Measurements from ENCODE around the gene MYH15. TPM values are rescaled to one million over a fixed set of nuclear protein-coding genes. Genes with fewer than 3 reads are reported as not detected.
A peak's percentile ranks its signal among the peaks of the same experiment; 100 is the strongest.

Gene MYH15
- total RNA-seq, 2 experiments from 2014 or later: 0.35 to 0.37 TPM

DNA sequence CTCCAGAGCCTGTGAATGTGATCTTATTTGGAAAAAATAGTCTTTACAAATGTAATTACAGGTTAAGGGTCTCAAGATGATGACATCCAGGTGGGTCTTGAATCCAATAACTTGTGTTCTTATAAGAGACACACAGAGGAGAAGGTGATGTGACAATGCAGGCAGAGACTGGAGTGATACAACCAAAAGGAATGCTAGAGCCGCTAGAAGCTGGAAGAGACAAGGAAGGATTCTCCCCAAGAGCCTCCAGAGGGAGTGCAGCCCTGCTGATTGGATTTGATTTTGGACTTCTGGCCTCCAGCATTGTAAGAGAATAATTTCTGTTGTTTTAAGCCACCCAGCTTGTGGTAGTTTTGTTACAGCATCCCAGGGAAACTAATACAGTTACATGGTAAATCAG is 9.7 kb downstream of the MYH15 start:
- DNase-seq: no peak
- no peak overlapping the region for H3K27ac Mint-ChIP-seq
- CTCF ChIA-PET: interaction anchor here (1.6 kb wide), 1 partner anchor 11 kb away, joined by 7 read pairs; no protein-coding TSS in a partner anchor
- H3K27me3 Mint-ChIP-seq: no peaks in the 10 kb centered on the region
- no peak overlapping the region for H3K4me3 Mint-ChIP-seq
- H3K9me3 Mint-ChIP-seq (ENCODE audit: low read depth): no peaks in the 10 kb centered on the region
- ATAC-seq: no peak
- no peaks in the 10 kb centered on the region for H3K36me3 Mint-ChIP-seq
- no peaks in the 10 kb centered on the region for H3K4me1 Mint-ChIP-seq

DNA sequence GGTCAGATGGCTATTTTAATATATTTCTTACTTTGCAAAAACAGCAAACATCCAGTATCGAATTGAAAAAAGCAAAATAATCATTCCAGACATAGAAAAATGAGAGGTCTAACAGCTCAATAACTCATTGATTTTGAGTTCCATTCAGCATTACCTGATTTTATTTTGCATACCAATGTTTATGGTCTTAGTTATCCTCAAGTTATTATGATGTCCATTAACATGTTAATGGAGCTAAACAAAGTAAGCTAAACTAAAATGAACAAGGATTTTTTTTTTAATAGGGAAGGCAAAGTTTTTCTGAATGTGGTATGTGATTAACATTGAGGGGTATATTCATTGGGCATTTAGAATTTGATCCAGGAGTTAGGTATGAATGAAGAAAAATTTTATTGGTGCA is 13.1 kb downstream of the MYH15 start:
- Mint-ChIP-seq H3K4me3 (no peak overlapping the region), H3K27ac (no peak overlapping the region), H3K4me1 (no peaks in the 10 kb centered on the region), H3K36me3 (no peaks in the 10 kb centered on the region), H3K9me3 (ENCODE audit: low read depth) (no peaks in the 10 kb centered on the region), H3K27me3 (peaks cover 7% of the 10 kb centered on the region)
- ATAC-seq (no peak), DNase-seq (no peak)
- CTCF ChIA-PET: interaction anchor here (0.7 to 1.1 kb wide), 3 partner anchors 20 to 472 kb away, joined by 3 to 5 read pairs (median 3); no protein-coding TSS in a partner anchor

DNA sequence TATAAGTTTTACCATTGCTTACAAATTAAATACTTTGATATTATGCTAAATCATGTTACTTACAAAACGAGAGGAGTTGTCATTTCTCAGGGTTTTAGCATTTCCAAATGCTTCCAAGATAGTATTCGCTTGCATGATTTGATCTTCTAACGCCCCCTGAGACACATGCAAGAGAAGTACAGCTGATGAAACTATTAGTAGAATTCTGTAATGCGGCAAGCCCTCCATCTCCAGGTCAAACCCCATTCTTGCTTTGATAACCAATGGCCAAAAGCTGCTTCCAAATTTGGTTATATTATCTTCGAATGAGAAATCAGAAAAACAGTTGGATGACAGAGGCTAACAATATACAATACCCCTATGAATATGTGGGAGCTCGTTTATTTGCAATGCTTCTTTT is 14.7 kb downstream of the MYH15 start:
- ATAC-seq: no peak
- no peak for DNase-seq
- CTCF ChIA-PET: interaction anchor here (1.0 to 2.3 kb wide), 2 partner anchors 9 to 420 kb away, joined by 4 to 10 read pairs; no protein-coding TSS in a partner anchor
- Mint-ChIP-seq H3K4me3 (no peak overlapping the region), H3K27me3 (peaks cover 7% of the 10 kb centered on the region), H3K9me3 (ENCODE audit: low read depth) (no peaks in the 10 kb centered on the region), H3K4me1 (no peaks in the 10 kb centered on the region), H3K36me3 (no peaks in the 10 kb centered on the region), H3K27ac (no peak overlapping the region)

DNA sequence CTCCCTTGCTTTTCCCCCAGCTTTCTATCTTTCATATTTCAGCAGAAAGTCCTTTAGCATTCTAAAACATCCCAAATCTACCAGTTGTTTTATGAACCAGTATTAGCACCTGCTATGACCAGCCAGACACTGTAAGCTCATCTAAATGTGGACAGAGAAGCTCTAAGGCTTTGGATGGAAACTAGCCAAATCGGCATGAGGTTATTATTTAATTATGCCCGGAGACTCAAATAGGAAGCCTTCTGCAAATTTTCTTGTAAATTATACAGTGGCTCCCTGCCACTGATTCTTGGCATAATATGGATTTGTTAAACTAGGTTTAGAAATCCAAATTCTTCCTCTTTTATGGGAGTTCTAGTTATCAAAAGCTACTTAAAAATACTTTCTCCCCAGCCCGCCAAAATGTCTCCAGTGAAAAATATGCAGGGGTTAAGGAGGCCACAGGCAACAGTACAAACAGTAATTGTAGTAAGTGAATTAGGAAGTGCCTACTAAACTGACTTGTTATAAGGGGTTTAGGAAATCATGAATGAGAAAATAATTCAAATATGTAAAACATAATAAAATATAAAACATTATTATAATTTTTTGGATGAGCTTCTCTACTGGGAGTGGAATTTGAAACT is 15.4 kb downstream of the MYH15 start:
- no peaks in the 10 kb centered on the region for H3K4me1 Mint-ChIP-seq
- no peak overlapping the region for H3K27ac Mint-ChIP-seq
- no peak for ATAC-seq
- CTCF ChIA-PET: interaction anchor here (1.0 to 2.3 kb wide), 3 partner anchors 8 to 420 kb away, joined by 3 to 10 read pairs (median 4); no protein-coding TSS in a partner anchor
- H3K9me3 Mint-ChIP-seq (ENCODE audit: low read depth): no peaks in the 10 kb centered on the region
- no peak overlapping the region for H3K4me3 Mint-ChIP-seq
- no peaks in the 10 kb centered on the region for H3K36me3 Mint-ChIP-seq
- DNase-seq: no peak
- H3K27me3 Mint-ChIP-seq: peaks cover 7% of the 10 kb centered on the region

DNA sequence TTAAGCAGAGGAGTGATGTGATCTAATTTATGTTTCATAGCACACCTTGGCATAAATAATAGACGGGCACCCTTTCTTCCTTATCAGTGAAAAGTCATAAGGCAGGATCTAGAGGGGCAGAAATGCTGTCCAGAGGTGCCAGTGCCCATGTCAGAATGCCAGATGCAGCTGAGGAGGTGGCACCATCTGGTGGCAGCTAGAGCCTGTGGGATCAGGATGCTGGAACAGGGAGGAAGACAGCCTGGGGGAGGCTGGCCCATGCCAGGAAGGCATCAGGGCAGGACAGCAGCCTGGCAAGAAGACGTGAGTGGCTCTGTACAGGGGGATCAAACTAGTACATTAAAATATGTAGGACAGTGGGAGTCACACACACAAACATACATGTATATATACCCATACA is 16.5 kb downstream of the MYH15 start:
- Mint-ChIP-seq H3K36me3 (no peaks in the 10 kb centered on the region), H3K4me1 (peaks cover 2% of the 10 kb centered on the region), H3K9me3 (ENCODE audit: low read depth) (no peaks in the 10 kb centered on the region), H3K27ac (no peak overlapping the region), H3K4me3 (no peak overlapping the region), H3K27me3 (peaks cover 7% of the 10 kb centered on the region)
- DNase-seq: no peak
- CTCF ChIA-PET: interaction anchor here (1.5 kb wide), 1 partner anchor 58 kb away, joined by 4 read pairs; no protein-coding TSS in a partner anchor
- no peak for ATAC-seq

DNA sequence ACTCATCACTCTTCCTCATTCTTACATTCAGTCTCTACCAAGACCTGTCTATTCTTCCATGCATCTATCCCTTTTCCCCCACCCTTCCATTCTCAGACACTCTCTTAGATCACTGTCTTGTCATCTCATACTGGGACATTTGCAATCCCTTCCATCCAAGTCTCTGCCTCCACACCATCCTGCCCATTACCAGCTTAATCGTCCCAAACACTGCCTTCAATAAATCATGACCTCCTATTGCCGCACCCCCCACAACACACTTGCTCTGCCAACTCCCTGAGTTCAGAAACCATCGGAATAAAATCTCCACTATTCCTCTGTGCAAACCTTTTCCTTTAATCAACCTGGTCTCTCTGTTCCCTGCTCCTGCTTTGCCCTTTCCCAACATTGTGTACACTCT is 18.9 kb downstream of the MYH15 start:
- Mint-ChIP-seq H3K36me3 (no peaks in the 10 kb centered on the region), H3K4me3 (no peak overlapping the region), H3K27me3 (peaks cover 10% of the 10 kb centered on the region), H3K9me3 (ENCODE audit: low read depth) (no peaks in the 10 kb centered on the region), H3K27ac (no peak overlapping the region), H3K4me1 (peaks cover 4% of the 10 kb centered on the region)
- CTCF ChIA-PET: interaction anchor here (1.1 to 2.8 kb wide), 4 partner anchors 9 to 424 kb away, joined by 4 to 21 read pairs (median 10); no protein-coding TSS in a partner anchor
- ATAC-seq (no peak), DNase-seq (no peak)

DNA sequence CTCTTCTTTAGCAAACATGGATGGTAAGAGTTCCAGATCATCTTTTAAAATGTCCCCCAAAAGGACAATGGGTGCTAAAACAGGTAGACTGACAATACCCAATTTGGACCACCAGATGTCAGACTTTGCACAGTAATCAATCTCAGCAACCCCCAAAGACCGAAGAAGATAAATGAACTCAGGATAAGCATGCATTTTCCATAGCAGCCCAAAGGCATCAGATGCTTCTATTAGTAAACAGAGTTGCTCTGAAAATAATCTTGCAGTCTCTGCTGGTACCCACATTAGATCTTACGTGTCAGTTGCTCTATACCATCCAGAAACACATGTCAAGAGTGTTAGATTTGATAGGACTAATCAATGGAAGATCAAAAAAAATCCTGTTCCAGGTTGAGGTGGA is 20.6 kb downstream of the MYH15 start:
- peaks cover 12% of the 10 kb centered on the region for H3K27me3 Mint-ChIP-seq
- no peaks in the 10 kb centered on the region for H3K36me3 Mint-ChIP-seq
- DNase-seq (peak; percentile 53), ATAC-seq (peak; percentile 82)
- no peaks in the 10 kb centered on the region for H3K9me3 Mint-ChIP-seq (ENCODE audit: low read depth)
- peaks cover 4% of the 10 kb centered on the region for H3K4me1 Mint-ChIP-seq
- CTCF ChIA-PET: interaction anchor here (0.6 to 4.0 kb wide), 15 partner anchors 9 to 868 kb away, joined by 3 to 22 read pairs (median 4); no protein-coding TSS in a partner anchor
- no peak overlapping the region for H3K4me3 Mint-ChIP-seq
- no peak overlapping the region for H3K27ac Mint-ChIP-seq

DNA sequence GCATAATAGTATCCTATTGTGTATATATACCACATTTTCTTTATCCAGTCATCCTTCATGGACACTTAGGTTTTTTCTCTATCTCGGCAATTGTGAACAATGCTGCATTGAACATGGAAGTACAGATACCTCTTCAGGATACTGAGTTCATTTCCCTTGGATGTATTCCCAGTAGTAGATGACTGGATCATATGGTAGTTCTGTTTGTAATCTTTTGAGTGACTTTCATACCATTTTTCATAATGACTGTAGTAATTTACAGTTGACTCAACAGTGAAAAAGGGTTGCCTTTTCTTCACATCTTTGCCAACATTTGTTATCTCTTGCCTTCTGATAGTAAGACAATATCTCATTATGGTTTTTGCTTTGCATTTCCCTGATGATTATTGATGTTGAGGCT is 21.8 kb downstream of the MYH15 start:
- no peaks in the 10 kb centered on the region for H3K9me3 Mint-ChIP-seq (ENCODE audit: low read depth)
- ATAC-seq: no peak
- CTCF ChIA-PET: interaction anchor here (1.0 to 4.0 kb wide), 8 partner anchors 11 to 561 kb away, joined by 3 to 22 read pairs (median 6); no protein-coding TSS in a partner anchor
- H3K4me1 Mint-ChIP-seq: peaks cover 4% of the 10 kb centered on the region
- DNase-seq: no peak
- no peak overlapping the region for H3K27ac Mint-ChIP-seq
- no peak overlapping the region for H3K4me3 Mint-ChIP-seq
- peaks cover 7% of the 10 kb centered on the region for H3K27me3 Mint-ChIP-seq
- H3K36me3 Mint-ChIP-seq: no peaks in the 10 kb centered on the region

DNA sequence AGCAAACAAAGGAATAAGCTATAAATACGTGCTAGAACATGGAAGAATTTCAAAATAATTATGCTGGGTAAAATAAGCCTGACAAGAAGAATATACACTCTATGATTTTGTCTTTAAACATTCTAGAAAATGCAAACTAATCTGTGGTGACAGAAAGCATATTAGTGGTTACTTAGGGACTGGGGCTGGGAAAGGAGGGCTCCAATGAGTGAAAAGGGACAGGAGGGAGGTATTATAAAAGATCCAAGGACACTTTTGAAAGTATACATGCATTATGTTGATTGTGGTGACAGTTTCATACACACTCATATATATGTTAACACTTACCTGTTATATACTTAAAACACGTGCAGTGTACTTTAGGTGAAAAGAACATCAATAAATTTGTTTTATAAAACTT is 23.0 kb downstream of the MYH15 start:
- Mint-ChIP-seq H3K27me3 (peaks cover 6% of the 10 kb centered on the region), H3K27ac (no peak overlapping the region), H3K4me3 (no peak overlapping the region), H3K36me3 (no peaks in the 10 kb centered on the region), H3K9me3 (ENCODE audit: low read depth) (no peaks in the 10 kb centered on the region), H3K4me1 (peaks cover 4% of the 10 kb centered on the region)
- no peak for DNase-seq
- no peak for ATAC-seq
- CTCF ChIA-PET: interaction anchor here (1.4 to 4.0 kb wide), 4 partner anchors 8 to 427 kb away, joined by 4 to 22 read pairs (median 4); no protein-coding TSS in a partner anchor

DNA sequence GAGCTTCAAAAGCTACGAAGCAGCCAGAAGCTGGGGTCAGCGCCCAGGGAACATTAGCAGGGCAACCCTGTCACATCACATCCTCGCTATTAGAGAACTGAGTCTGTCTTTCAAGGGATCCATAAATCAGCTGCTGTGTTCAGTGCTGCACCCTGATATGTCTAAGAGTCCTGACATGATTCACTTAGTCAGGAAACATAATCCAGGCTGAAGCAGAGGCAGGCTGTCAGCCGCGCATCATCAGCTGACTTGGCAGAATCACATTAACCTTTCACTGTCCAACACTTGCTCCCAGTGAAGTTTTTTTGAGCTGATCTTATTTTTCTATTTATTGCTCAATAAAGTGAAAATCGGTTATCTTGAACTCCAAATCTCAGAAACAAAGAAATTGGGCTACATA is 23.5 kb downstream of the MYH15 start:
- Mint-ChIP-seq H3K4me1 (peaks cover 4% of the 10 kb centered on the region), H3K4me3 (no peak overlapping the region), H3K27me3 (peaks cover 6% of the 10 kb centered on the region), H3K27ac (no peak overlapping the region), H3K36me3 (no peaks in the 10 kb centered on the region), H3K9me3 (ENCODE audit: low read depth) (no peaks in the 10 kb centered on the region)
- CTCF ChIA-PET: interaction anchor here (1.4 to 4.0 kb wide), 4 partner anchors 9 to 427 kb away, joined by 4 to 22 read pairs (median 4); no protein-coding TSS in a partner anchor
- no peak for ATAC-seq
- DNase-seq: no peak

DNA sequence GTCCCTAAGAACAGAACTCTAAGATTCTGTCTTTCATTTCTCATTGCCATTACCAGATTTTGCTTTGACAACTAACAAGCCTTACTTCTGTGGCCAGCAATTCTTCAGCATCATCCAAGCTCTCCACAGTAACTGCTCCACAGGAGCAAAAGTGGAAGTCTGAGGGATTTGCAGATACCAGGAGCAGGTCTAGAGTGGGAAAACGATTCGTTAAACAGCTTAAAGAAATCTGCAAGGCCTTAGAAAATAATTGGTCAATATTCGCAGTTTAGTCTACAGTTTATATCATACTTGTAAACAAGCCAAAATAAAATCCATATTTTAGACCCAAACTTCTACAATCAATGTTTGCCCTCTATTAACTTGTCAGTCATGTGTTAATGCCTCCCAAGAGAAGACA is 24.1 kb downstream of the MYH15 start:
- CTCF ChIA-PET: interaction anchor here (1.0 to 2.1 kb wide), 6 partner anchors 9 to 429 kb away, joined by 3 to 7 read pairs (median 4); no protein-coding TSS in a partner anchor

DNA sequence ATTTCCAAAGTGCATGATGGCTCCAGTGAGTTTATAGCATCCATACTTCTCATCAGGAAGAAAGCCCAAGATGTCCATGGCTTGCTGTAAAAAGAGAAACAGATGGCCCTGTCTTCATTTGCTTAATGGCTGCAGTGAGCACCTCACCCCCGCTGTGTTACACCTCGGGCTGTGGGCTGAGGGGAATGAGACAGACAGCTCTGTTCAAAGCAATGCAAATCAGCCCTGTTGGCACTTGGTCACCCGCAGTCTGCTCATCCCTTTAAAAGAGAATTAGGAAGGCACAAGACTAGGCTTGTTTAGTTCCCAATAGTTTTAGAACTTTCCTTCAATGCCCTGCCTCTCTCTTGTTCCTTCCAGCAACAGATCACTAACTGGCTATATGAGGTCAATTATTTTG is 25.2 kb downstream of the MYH15 start:
- ATAC-seq (no peak), DNase-seq (no peak)
- no peaks in the 10 kb centered on the region for H3K9me3 Mint-ChIP-seq (ENCODE audit: low read depth)
- H3K4me1 Mint-ChIP-seq: peaks cover 4% of the 10 kb centered on the region
- CTCF ChIA-PET: interaction anchor here (1.1 kb wide), 1 partner anchor 52 kb away, joined by 3 read pairs; no protein-coding TSS in a partner anchor
- H3K27me3 Mint-ChIP-seq: peaks cover 6% of the 10 kb centered on the region
- H3K4me3 Mint-ChIP-seq: no peak overlapping the region
- no peaks in the 10 kb centered on the region for H3K36me3 Mint-ChIP-seq
- H3K27ac Mint-ChIP-seq: no peak overlapping the region

More for the DNA sequence above, 24.1 kb downstream of the MYH15 start:
- Mint-ChIP-seq H3K36me3 (no peaks in the 10 kb centered on the region), H3K27me3 (peaks cover 6% of the 10 kb centered on the region), H3K4me3 (no peak overlapping the region), H3K9me3 (ENCODE audit: low read depth) (no peaks in the 10 kb centered on the region), H3K4me1 (peaks cover 4% of the 10 kb centered on the region), H3K27ac (no peak overlapping the region)
- DNase-seq (no peak), ATAC-seq (no peak)

DNA sequence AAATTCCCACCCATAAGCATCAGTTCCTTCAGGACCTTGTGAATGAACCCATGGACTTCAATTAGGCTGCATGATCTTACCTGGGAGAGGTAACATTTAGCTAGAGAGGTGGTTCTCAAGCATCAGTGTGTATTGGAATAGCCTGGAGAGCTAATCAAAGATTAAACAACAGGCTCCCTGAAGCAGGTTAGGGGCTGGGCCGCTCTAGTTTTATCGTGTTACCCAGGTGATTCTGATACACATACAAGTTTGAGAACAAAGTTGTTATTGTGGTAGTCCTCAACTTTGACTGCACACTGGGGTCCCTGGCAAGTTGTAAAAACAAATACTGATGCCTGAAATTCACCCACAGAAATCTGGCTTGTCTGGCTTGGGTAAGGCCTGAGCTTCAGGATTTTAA is 31.2 kb downstream of the MYH15 start:
- Mint-ChIP-seq H3K27me3 (peaks cover 13% of the 10 kb centered on the region), H3K9me3 (ENCODE audit: low read depth) (no peaks in the 10 kb centered on the region), H3K4me1 (peaks cover 6% of the 10 kb centered on the region), H3K27ac (no peak overlapping the region), H3K4me3 (no peak overlapping the region), H3K36me3 (no peaks in the 10 kb centered on the region)
- ATAC-seq: no peak
- no peak for DNase-seq
- CTCF ChIA-PET: interaction anchor here (0.6 to 3.2 kb wide), 5 partner anchors 19 to 852 kb away, joined by 3 to 26 read pairs (median 3); no protein-coding TSS in a partner anchor
